ENCODE results near the gene TMTC2.

TMTC2 gene

DNA sequence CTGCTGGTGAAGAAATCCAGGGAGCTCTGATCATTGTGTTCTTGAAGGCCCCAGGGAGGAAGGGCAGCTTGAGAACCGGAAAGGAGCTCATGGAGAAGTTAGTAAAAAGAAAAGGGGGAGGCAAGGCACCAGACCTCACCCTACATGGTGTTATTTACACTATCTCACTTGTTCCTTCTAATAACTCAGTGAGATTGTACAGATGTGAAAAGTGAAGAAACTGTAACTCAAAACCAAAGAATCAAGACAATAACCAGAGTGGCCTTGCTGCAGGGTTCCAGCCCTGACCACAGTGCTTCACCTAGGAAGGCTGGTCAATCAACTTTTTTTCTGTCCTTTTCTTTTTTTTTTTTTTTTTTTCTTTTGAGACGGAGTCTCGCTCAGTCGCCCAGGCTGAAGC is 353.6 kb downstream of the TMTC2 start:
- Histone ChIP-seq H3K36me3 (ENCODE audit: control insufficient read depth, insufficient read depth, low read length) (no peaks in the 10 kb centered on the region), H3K4me3 (replicated peaks; ENCODE audit: low read depth, low read length) (no peak overlapping the region), H3K27me3 (replicated peaks; ENCODE audit: control insufficient read depth, insufficient read depth, low read length) (no peaks in the 10 kb centered on the region)
- no peak for DNase-seq (ENCODE audit: extremely low read depth, insufficient read length)
- TF ChIP-seq CTCF (IDR thresholded peaks at IDR 0.05; ENCODE audit: insufficient read depth, low read length, poor library complexity, severe bottlenecking) = no peak

DNA sequence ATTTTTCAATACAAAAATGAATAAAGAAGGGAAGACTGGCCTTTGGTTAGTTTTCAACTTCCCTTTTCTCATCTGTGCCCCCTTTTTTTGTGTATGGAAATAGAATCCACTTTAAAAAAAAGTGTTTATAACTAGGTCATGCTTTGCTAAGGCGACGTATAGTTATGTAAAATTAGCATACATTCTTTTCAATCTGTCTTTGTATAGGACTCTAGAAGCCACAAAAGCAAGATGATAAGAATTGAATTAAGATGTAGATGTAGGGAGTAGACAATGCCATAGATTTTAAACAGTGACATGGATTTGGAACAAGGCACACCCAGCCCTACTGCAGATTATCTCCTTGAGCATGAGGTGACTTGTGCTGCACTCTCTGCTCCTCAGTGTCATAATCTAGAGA is 354.3 kb downstream of the TMTC2 start:
- H3K4me3 ChIP-seq (replicated peaks; ENCODE audit: low read depth, low read length) = no peak overlapping the region
- no peak for TF ChIP-seq CTCF (IDR thresholded peaks at IDR 0.05; ENCODE audit: insufficient read depth, low read length, poor library complexity, severe bottlenecking)
- H3K36me3 ChIP-seq (ENCODE audit: control insufficient read depth, insufficient read depth, low read length) = no peaks in the 10 kb centered on the region
- no peaks in the 10 kb centered on the region for H3K27me3 ChIP-seq (replicated peaks; ENCODE audit: control insufficient read depth, insufficient read depth, low read length)
- DNase-seq (ENCODE audit: extremely low read depth, insufficient read length) = no peak

- no peak for TF ChIP-seq CTCF (IDR thresholded peaks at IDR 0.05; ENCODE audit: insufficient read depth, low read length, poor library complexity, severe bottlenecking)
- no peak for DNase-seq (ENCODE audit: extremely low read depth, insufficient read length)
Observed at GRCh38 chr12:83042441-83043200, 355.9 kb downstream of the TMTC2 start.

GRCh38 chr12:83044736-83045135 is 358.0 kb downstream of the TMTC2 start:
- no peak for DNase-seq (ENCODE audit: extremely low read depth, insufficient read length)
- H3K27me3 ChIP-seq (replicated peaks; ENCODE audit: control insufficient read depth, insufficient read depth, low read length) = no peaks in the 10 kb centered on the region
- no peak for TF ChIP-seq CTCF (IDR thresholded peaks at IDR 0.05; ENCODE audit: insufficient read depth, low read length, poor library complexity, severe bottlenecking)
- no peak overlapping the region for H3K4me3 ChIP-seq (replicated peaks; ENCODE audit: low read depth, low read length)
- no peaks in the 10 kb centered on the region for H3K36me3 ChIP-seq (ENCODE audit: control insufficient read depth, insufficient read depth, low read length)

More at GRCh38 chr12:83042441-83043200, 355.9 kb downstream of the TMTC2 start:
- Histone ChIP-seq H3K27me3 (replicated peaks; ENCODE audit: control insufficient read depth, insufficient read depth, low read length) (no peaks in the 10 kb centered on the region), H3K4me3 (replicated peaks; ENCODE audit: low read depth, low read length) (no peak overlapping the region), H3K36me3 (ENCODE audit: control insufficient read depth, insufficient read depth, low read length) (no peaks in the 10 kb centered on the region)

DNA sequence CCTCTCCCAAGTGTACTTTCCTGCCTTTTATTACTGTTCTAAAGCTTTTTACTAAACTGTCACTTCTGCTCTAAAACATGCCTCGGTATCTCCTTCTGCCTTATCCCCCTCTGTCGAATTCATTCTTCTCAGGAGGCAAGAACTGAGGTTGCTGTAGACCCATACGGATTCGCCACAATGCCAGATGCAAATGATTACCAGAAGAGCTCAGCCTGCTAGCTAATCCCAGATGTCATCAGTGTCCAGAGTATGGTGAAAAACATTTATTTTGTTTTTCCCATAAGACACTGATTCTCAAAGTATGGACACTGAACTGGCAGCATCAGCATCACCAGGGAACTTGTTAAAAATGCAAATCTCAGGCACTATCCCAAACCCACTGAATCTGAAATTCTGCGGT is 359.3 kb downstream of the TMTC2 start:
- Histone ChIP-seq H3K36me3 (ENCODE audit: control insufficient read depth, insufficient read depth, low read length) (no peaks in the 10 kb centered on the region), H3K27me3 (replicated peaks; ENCODE audit: control insufficient read depth, insufficient read depth, low read length) (no peaks in the 10 kb centered on the region), H3K4me3 (replicated peaks; ENCODE audit: low read depth, low read length) (no peak overlapping the region)
- no peak for TF ChIP-seq CTCF (IDR thresholded peaks at IDR 0.05; ENCODE audit: insufficient read depth, low read length, poor library complexity, severe bottlenecking)
- DNase-seq (ENCODE audit: extremely low read depth, insufficient read length) = no peak

Data from GM06990 (cell line).